ELF-1 (cell line): ENCODE data around the gene CD70.
"Not testable (repeated sequence)": the region's sequence is repeated elsewhere in the genome, so short reads cannot be mapped to it uniquely, and the experiment has no call there.

Experiments used
- DNase-seq: peaks from one replicate; pipeline ENCODE4 v3.0.0-alpha.2; 2016; ENCODE audit warnings: low read depth, low spot score

The CD70 gene

GRCh38 chr19:6598254-6598892 is 7.4 kb upstream of the CD70 start:
- not testable (repeated sequence) for DNase-seq

- not testable (repeated sequence) for DNase-seq
Observed at GRCh38 chr19:6597471-6598253, 6.7 kb upstream of the CD70 start.

- no peak for DNase-seq
Observed at GRCh38 chr19:6596621-6597020, 5.7 kb upstream of the CD70 start.

GRCh38 chr19:6593651-6594416 is 2.9 kb upstream of the CD70 start:
- DNase-seq: no peak

GRCh38 chr19:6590258-6590826 is 608 bp downstream of the CD70 start:
- DNase-seq: no peak

- DNase-seq: no peak
Observed at GRCh38 chr19:6589711-6590257, 1.2 kb downstream of the CD70 start.

GRCh38 chr19:6588508-6589345 is 2.2 kb downstream of the CD70 start:
- no peak for DNase-seq

GRCh38 chr19:6587998-6588507 is 2.9 kb downstream of the CD70 start:
- DNase-seq: peak; percentile 44

GRCh38 chr19:6587093-6587820 is 3.7 kb downstream of the CD70 start:
- peak; percentile 66 for DNase-seq

- no peak for DNase-seq
Observed at GRCh38 chr19:6586726-6587092, 4.2 kb downstream of the CD70 start.

- no peak for DNase-seq
Observed at GRCh38 chr19:6586056-6586455, 4.9 kb downstream of the CD70 start.

GRCh38 chr19:6582515-6583484 is 8.2 kb downstream of the CD70 start:
- peak; percentile 38 for DNase-seq

- no peak for DNase-seq
Observed at GRCh38 chr19:6580313-6580712, 10.6 kb downstream of the CD70 start.

GRCh38 chr19:6579450-6580178 is 11.3 kb downstream of the CD70 start:
- no peak for DNase-seq

GRCh38 chr19:6577476-6578125 is 13.3 kb downstream of the CD70 start:
- DNase-seq: no peak

GRCh38 chr19:6576869-6577475 is 14.0 kb downstream of the CD70 start:
- peak; percentile 67 for DNase-seq

- no peak for DNase-seq
Observed at GRCh38 chr19:6573350-6573749, 17.6 kb downstream of the CD70 start.
